Stimulated activated effector memory CD8-positive, alpha-beta T cell treated with anti-CD3 and anti-CD28 coated beads, Interleukin-12 subunit alpha, Interleukin-12 subunit beta, amount 100 ng/mL, for 72 hours (primary cell): ENCODE measurements around the gene NGEF.

Experiments used
- ATAC-seq: fragments of 150-1000 bp; cut with Tn5 transposase; 2 replicates; pipeline ENCODE4 v1.10.0; 2021
- DNase-seq, 2 donors: peaks; one replicate each; pipeline ENCODE4 v3.0.0; 2021 to 2022; ENCODE audit warnings: low spot score in 2 of 2
- H3K27ac Mint-ChIP-seq: one replicate; pipeline ENCODE4 v1.8.0; 2022; ENCODE audit warnings: mild to moderate bottlenecking, mixed read lengths
- H3K36me3 Mint-ChIP-seq: one replicate; pipeline ENCODE4 v1.8.0; 2022; ENCODE audit warnings: mild to moderate bottlenecking, mixed read lengths
- H3K4me1 Mint-ChIP-seq: one replicate; pipeline ENCODE4 v1.8.0; 2022; ENCODE audit warnings: mixed read lengths
- H3K4me3 Mint-ChIP-seq: one replicate; pipeline ENCODE4 v1.8.0; 2022; ENCODE audit warnings: mild to moderate bottlenecking, mixed read lengths
- H3K9me3 Mint-ChIP-seq: one replicate; pipeline ENCODE4 v1.8.0; 2022; ENCODE audit warnings: mixed read lengths

The NGEF gene

GRCh38 chr2:232998666-232998985, 14.4 kb downstream of the NGEF start:
- DNase-seq (no peak), ATAC-seq (no peak)
- H3K27ac Mint-ChIP-seq, result no peak overlapping the region
- H3K36me3 Mint-ChIP-seq, result no peaks in the 10 kb centered on the region
- no peaks in the 10 kb centered on the region for H3K4me1 Mint-ChIP-seq
- no peak overlapping the region for H3K4me3 Mint-ChIP-seq
- H3K9me3 Mint-ChIP-seq, result no peaks in the 10 kb centered on the region

GRCh38 chr2:232997749-232998665, 15.0 kb downstream of the NGEF start:
- Mint-ChIP-seq H3K36me3 (no peaks in the 10 kb centered on the region), H3K4me1 (no peaks in the 10 kb centered on the region), H3K4me3 (no peak overlapping the region), H3K9me3 (no peaks in the 10 kb centered on the region), H3K27ac (no peak overlapping the region)
- DNase-seq (no peak), ATAC-seq (no peak)

GRCh38 chr2:232994446-232994845, 18.6 kb downstream of the NGEF start:
- no peaks in the 10 kb centered on the region for H3K4me1 Mint-ChIP-seq
- H3K9me3 Mint-ChIP-seq, result no peaks in the 10 kb centered on the region
- no peak overlapping the region for H3K27ac Mint-ChIP-seq
- DNase-seq (no peak), ATAC-seq (no peak)
- H3K36me3 Mint-ChIP-seq, result no peaks in the 10 kb centered on the region
- H3K4me3 Mint-ChIP-seq, result no peak overlapping the region

GRCh38 chr2:232993231-232993821, 19.7 kb downstream of the NGEF start:
- H3K36me3 Mint-ChIP-seq, result no peaks in the 10 kb centered on the region
- no peak for DNase-seq
- no peaks in the 10 kb centered on the region for H3K4me1 Mint-ChIP-seq
- ATAC-seq, result no peak
- H3K9me3 Mint-ChIP-seq, result no peaks in the 10 kb centered on the region
- no peak overlapping the region for H3K27ac Mint-ChIP-seq
- H3K4me3 Mint-ChIP-seq, result no peak overlapping the region

GRCh38 chr2:232986155-232986554, 26.9 kb downstream of the NGEF start:
- Mint-ChIP-seq H3K4me1 (peaks cover 6% of the 10 kb centered on the region), H3K4me3 (no peak overlapping the region), H3K36me3 (no peaks in the 10 kb centered on the region), H3K27ac (no peak overlapping the region), H3K9me3 (peaks cover 4% of the 10 kb centered on the region)
- DNase-seq (no peak), ATAC-seq (no peak)

- no peak overlapping the region for H3K27ac Mint-ChIP-seq
- no peak for ATAC-seq
- H3K4me1 Mint-ChIP-seq, result peaks cover 13% of the 10 kb centered on the region
- no peak overlapping the region for H3K4me3 Mint-ChIP-seq
- DNase-seq, result no peak
- H3K36me3 Mint-ChIP-seq, result no peaks in the 10 kb centered on the region
- H3K9me3 Mint-ChIP-seq, result peaks cover 4% of the 10 kb centered on the region
Measured at GRCh38 chr2:232984451-232985207, 28.4 kb downstream of the NGEF start.

- H3K4me3 Mint-ChIP-seq, result no peak overlapping the region
- no peak overlapping the region for H3K27ac Mint-ChIP-seq
- DNase-seq (no peak), ATAC-seq (no peak)
- peaks cover 15% of the 10 kb centered on the region for H3K4me1 Mint-ChIP-seq
- no peaks in the 10 kb centered on the region for H3K36me3 Mint-ChIP-seq
- H3K9me3 Mint-ChIP-seq, result peaks cover 4% of the 10 kb centered on the region
Measured at GRCh38 chr2:232983669-232984140, 29.4 kb downstream of the NGEF start.

- Mint-ChIP-seq H3K9me3 (peaks cover 4% of the 10 kb centered on the region), H3K4me3 (no peak overlapping the region), H3K4me1 (peaks cover 15% of the 10 kb centered on the region), H3K27ac (no peak overlapping the region), H3K36me3 (no peaks in the 10 kb centered on the region)
- DNase-seq (no peak), ATAC-seq (no peak)
Measured at GRCh38 chr2:232982926-232983668, 30.0 kb downstream of the NGEF start.

- Mint-ChIP-seq H3K4me3 (no peak overlapping the region), H3K4me1 (peaks cover 15% of the 10 kb centered on the region), H3K27ac (peak overlapping the region; percentile 13), H3K36me3 (no peaks in the 10 kb centered on the region), H3K9me3 (peaks cover 4% of the 10 kb centered on the region)
- DNase-seq, result no peak
- ATAC-seq, result no peak
Measured at GRCh38 chr2:232981767-232982360, 31.2 kb downstream of the NGEF start.

GRCh38 chr2:232981356-232981755, 31.7 kb downstream of the NGEF start:
- Mint-ChIP-seq H3K9me3 (peaks cover 4% of the 10 kb centered on the region), H3K4me1 (peaks cover 15% of the 10 kb centered on the region), H3K36me3 (no peaks in the 10 kb centered on the region), H3K4me3 (no peak overlapping the region), H3K27ac (peak overlapping the region; percentile 13)
- ATAC-seq, result no peak
- no peak for DNase-seq

- ATAC-seq, result no peak
- no peaks in the 10 kb centered on the region for H3K36me3 Mint-ChIP-seq
- no peak overlapping the region for H3K4me3 Mint-ChIP-seq
- no peaks in the 10 kb centered on the region for H3K9me3 Mint-ChIP-seq
- no peak for DNase-seq
- peaks cover 15% of the 10 kb centered on the region for H3K4me1 Mint-ChIP-seq
- no peak overlapping the region for H3K27ac Mint-ChIP-seq
Measured at GRCh38 chr2:232980683-232981082, 32.4 kb downstream of the NGEF start.

- no peaks in the 10 kb centered on the region for H3K36me3 Mint-ChIP-seq
- DNase-seq (no peak), ATAC-seq (peak; percentile 59)
- no peaks in the 10 kb centered on the region for H3K9me3 Mint-ChIP-seq
- peaks cover 15% of the 10 kb centered on the region for H3K4me1 Mint-ChIP-seq
- no peak overlapping the region for H3K4me3 Mint-ChIP-seq
- H3K27ac Mint-ChIP-seq, result peak overlapping the region; percentile 63
Measured at GRCh38 chr2:232979871-232980461, 33.1 kb downstream of the NGEF start.

- H3K27ac Mint-ChIP-seq, result no peak overlapping the region
- no peaks in the 10 kb centered on the region for H3K36me3 Mint-ChIP-seq
- peaks cover 9% of the 10 kb centered on the region for H3K4me1 Mint-ChIP-seq
- no peak overlapping the region for H3K4me3 Mint-ChIP-seq
- H3K9me3 Mint-ChIP-seq, result no peaks in the 10 kb centered on the region
- ATAC-seq (no peak), DNase-seq (no peak)
Measured at GRCh38 chr2:232977438-232977971, 35.6 kb downstream of the NGEF start.

GRCh38 chr2:232976666-232977437, 36.2 kb downstream of the NGEF start:
- Mint-ChIP-seq H3K4me3 (no peak overlapping the region), H3K9me3 (no peaks in the 10 kb centered on the region), H3K36me3 (no peaks in the 10 kb centered on the region), H3K4me1 (peaks cover 9% of the 10 kb centered on the region), H3K27ac (no peak overlapping the region)
- ATAC-seq (no peak), DNase-seq (no peak)
